PFSK-1 (cell line): Measurements from ENCODE around the gene HAUS1.

Experiments
- FOXP2 ChIP-seq: optimal IDR thresholded peaks from 2 replicates; pipeline ENCODE3; 2011; ENCODE audit warnings: borderline replicate concordance, control low read depth, inconsistent platforms; ENCODE audit not compliant: insufficient read depth; ENCODE audit errors: extremely low read length, extremely low read depth
- POLR2AphosphoS5 ChIP-seq: IDR thresholded peaks from 2 replicates; pipeline ENCODE4 v1.6.1; 2012; ENCODE audit warnings: low read depth, mild to moderate bottlenecking, control low read depth, low read length, moderate library complexity
- SIN3A ChIP-seq: IDR thresholded peaks from 2 replicates; pipeline ENCODE4 v1.6.1; 2012; ENCODE audit warnings: mild to moderate bottlenecking, low read length, moderate library complexity, borderline replicate concordance; ENCODE audit not compliant: insufficient read depth
- TAF1 ChIP-seq: IDR thresholded peaks from 2 replicates; pipeline ENCODE4 v1.6.1; 2012; ENCODE audit warnings: low read length, control low read depth, borderline replicate concordance; ENCODE audit not compliant: insufficient read depth
- TF ChIP-seq, protein P1 (sequence below), 2 experiments: IDR thresholded peaks; 2 replicates each; pipeline versions ENCODE4 v1.6.1 to v1.8.0; 2011 to 2012; ENCODE audit warnings: low read depth in 2 of 2, low read length in 2 of 2, control low read depth in 1 of 2, inconsistent platforms in 1 of 2, mild to moderate bottlenecking in 1 of 2, moderate library complexity in 1 of 2; ENCODE audit not compliant: insufficient read depth in 1 of 2

Gene HAUS1

DNA sequence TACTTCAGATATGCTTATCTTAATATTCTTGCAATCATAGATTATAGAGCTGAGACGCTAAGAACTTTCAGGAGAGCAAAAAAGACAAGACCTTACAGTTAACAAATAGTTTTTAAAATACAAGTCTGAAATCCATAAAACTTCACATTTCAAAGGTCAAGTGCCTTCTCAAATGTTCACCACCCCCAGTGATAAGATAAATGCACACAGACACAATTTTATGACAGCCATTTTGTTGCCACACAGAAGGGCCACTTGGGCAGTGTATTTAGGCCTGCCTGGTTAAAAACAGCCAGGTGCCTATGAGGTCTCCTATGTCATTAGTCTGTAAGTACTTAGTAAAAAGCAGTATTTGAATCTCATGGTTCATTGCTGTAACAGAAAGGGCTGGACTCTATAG is 24.0 kb upstream of the HAUS1 start:
- TF ChIP-seq POLR2AphosphoS5, result no peak

DNA sequence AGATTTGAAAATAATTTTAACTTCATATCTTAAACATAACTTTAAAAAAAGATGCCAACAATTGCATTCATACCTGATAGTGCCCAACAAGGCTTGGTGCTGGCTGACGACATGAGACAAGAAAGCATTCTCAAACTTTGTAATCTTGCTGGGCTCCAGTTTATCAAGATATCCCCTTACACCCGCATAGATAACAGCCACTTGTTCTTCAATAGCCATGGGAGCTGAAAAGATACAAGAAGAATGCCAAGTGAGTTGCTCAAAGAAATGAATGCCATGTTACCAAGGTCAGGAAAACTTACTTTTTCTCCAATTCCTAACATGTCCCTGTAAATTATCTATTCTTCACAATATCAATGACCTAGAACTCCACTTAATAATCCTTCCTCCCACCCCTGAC is 19.8 kb upstream of the HAUS1 start:
- TF ChIP-seq FOXP2 (no peak), SIN3A (no peak), TAF1 (no peak), POLR2AphosphoS5 (no peak)
- TF ChIP-seq, protein P1, sequence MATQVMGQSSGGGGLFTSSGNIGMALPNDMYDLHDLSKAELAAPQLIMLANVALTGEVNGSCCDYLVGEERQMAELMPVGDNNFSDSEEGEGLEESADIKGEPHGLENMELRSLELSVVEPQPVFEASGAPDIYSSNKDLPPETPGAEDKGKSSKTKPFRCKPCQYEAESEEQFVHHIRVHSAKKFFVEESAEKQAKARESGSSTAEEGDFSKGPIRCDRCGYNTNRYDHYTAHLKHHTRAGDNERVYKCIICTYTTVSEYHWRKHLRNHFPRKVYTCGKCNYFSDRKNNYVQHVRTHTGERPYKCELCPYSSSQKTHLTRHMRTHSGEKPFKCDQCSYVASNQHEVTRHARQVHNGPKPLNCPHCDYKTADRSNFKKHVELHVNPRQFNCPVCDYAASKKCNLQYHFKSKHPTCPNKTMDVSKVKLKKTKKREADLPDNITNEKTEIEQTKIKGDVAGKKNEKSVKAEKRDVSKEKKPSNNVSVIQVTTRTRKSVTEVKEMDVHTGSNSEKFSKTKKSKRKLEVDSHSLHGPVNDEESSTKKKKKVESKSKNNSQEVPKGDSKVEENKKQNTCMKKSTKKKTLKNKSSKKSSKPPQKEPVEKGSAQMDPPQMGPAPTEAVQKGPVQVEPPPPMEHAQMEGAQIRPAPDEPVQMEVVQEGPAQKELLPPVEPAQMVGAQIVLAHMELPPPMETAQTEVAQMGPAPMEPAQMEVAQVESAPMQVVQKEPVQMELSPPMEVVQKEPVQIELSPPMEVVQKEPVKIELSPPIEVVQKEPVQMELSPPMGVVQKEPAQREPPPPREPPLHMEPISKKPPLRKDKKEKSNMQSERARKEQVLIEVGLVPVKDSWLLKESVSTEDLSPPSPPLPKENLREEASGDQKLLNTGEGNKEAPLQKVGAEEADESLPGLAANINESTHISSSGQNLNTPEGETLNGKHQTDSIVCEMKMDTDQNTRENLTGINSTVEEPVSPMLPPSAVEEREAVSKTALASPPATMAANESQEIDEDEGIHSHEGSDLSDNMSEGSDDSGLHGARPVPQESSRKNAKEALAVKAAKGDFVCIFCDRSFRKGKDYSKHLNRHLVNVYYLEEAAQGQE (IDR thresholded peaks at IDR 0.05; ENCODE audit: insufficient read depth in 1 of 2, low read depth in 2 of 2, low read length in 2 of 2), result no peak

DNA sequence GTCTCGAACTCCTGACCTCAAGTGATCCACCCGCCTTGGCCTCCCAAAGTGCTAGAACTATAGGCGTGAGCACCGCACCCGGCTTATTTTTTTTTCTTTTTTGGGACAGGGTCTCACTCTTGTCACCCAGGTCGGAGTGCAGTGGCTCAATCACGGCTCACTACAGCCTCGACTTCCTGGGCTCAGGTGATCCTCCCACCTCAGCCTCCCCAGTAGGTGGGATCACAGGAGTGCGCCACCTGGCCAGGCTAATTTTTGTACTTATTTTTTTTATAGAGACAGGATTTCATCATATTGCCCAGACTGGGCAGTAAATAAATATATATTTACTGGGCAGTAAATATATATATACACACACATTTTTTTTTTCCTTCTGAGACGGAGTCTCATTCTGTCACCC is 8.7 kb upstream of the HAUS1 start:
- no peak for TF ChIP-seq TAF1
- TF ChIP-seq, protein P1 (IDR thresholded peaks at IDR 0.05; ENCODE audit: insufficient read depth in 1 of 2, low read depth in 2 of 2, low read length in 2 of 2), result no peak
- no peak for TF ChIP-seq FOXP2
- no peak for TF ChIP-seq POLR2AphosphoS5
- TF ChIP-seq SIN3A, result no peak

DNA sequence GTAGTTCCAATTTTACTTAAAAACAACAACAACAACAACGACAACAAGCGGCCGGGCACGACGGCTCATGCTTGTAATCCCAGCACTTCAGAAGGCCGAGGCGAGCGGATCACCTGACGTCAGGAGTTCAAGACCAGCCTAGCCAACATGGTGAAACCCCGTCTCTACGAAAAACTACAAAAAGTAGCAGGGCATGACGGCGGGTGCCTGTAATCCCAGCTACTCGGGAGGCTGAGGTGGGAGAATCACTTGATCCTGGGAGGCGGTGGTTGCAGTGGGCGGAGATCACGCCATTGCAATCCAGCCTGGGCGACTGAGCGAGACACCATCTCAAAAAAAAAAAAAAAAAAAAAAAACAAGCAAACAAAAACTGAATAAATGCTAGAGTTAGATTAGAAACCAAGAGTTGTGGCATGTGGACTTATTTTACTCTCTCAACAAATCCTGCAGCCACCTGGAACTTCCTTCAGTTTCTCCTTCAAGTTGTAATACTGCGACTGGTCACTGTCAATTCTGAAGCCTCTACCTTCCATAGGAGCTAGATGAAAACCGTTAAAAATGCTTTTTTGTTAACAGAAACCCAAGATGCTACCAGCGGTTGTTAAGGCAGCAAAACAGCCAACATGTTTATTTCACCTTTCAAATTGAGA is 7.4 kb upstream of the HAUS1 start:
- no peak for TF ChIP-seq SIN3A
- no peak for TF ChIP-seq POLR2AphosphoS5
- TF ChIP-seq, protein P1 (IDR thresholded peaks at IDR 0.05; ENCODE audit: insufficient read depth in 1 of 2, low read depth in 2 of 2, low read length in 2 of 2), result no peak
- TF ChIP-seq TAF1, result no peak
- no peak for TF ChIP-seq FOXP2

DNA sequence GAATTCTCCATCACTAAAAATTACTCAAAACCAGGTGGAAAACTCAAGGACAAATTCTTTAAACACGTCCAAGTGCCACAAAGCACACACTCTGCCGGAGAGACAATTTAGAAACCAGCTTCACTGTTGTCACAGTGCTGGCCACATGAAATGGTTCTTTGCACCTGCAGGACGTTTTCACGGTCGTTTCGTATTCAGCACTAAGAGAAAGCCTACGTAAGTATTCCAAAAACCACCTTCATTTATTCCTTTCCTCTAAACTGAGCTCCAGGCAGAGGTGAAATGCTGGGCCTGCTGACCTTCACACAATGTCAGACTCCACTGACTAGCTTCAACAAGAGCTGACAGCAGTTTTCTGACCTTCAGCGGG is 6.8 kb upstream of the HAUS1 start:
- TF ChIP-seq FOXP2 (no peak), POLR2AphosphoS5 (no peak), TAF1 (no peak), SIN3A (no peak)
- TF ChIP-seq, protein P1 (IDR thresholded peaks at IDR 0.05; ENCODE audit: insufficient read depth in 1 of 2, low read depth in 2 of 2, low read length in 2 of 2), result no peak
